Hepatocyte (in vitro differentiated cells): ENCODE results near the gene KRTAP2-4. TPM values are rescaled to one million over a fixed set of nuclear protein-coding genes. Genes with fewer than 3 reads are reported as not detected.
"Not testable (repeated sequence)": the region's sequence is repeated elsewhere in the genome, so short reads cannot be mapped to it uniquely, and the experiment has no call there.

Experiments used
- DNase-seq: peaks from one replicate; pipeline ENCODE4 v3.0.0-alpha.2; 2016; ENCODE audit warnings: low spot score
- H2AFZ ChIP-seq: fragments of 200-600 bp; sonication (generic); 2 replicates; pipeline ENCODE4 v1.6.0; 2016; ENCODE audit warnings: antibody characterized with exemption, mild to moderate bottlenecking
- H3K27ac ChIP-seq: fragments of 200-600 bp; sonication (generic); 2 replicates; pipeline ENCODE4 v1.5.1; 2016; ENCODE audit warnings: mild to moderate bottlenecking
- H3K27me3 ChIP-seq: fragments of 200-600 bp; sonication (generic); 2 replicates; pipeline ENCODE4 v1.6.1; 2016
- H3K36me3 ChIP-seq: fragments of 200-600 bp; sonication (generic); replicated peaks from 2 replicates; pipeline ENCODE4 v1.5.1; 2016; ENCODE audit warnings: low read depth; ENCODE audit not compliant: insufficient read depth
- H3K4me1 ChIP-seq: fragments of 200-600 bp; sonication (generic); 2 replicates; pipeline ENCODE4 v1.5.1; 2016; ENCODE audit warnings: mild to moderate bottlenecking, moderate library complexity; ENCODE audit not compliant: insufficient read depth
- H3K4me2 ChIP-seq: fragments of 200-600 bp; sonication (generic); 2 replicates; pipeline ENCODE4 v1.6.0; 2016
- H3K4me3 ChIP-seq: fragments of 200-600 bp; sonication (generic); 2 replicates; pipeline ENCODE4 v1.5.1; 2016; ENCODE audit warnings: mild to moderate bottlenecking
- H3K79me2 ChIP-seq: fragments of 200-600 bp; sonication (generic); 2 replicates; pipeline ENCODE4 v1.6.0; 2017; ENCODE audit warnings: mild to moderate bottlenecking
- H3K9me2 ChIP-seq: fragments of 200-600 bp; sonication (generic); replicated peaks from 2 replicates; pipeline ENCODE4 v1.6.0; 2017; ENCODE audit warnings: mild to moderate bottlenecking; ENCODE audit not compliant: insufficient read depth
- H3K9me3 ChIP-seq: fragments of 200-600 bp; sonication (generic); 2 replicates; pipeline ENCODE4 v1.5.1; 2016; ENCODE audit warnings: low read depth, mild to moderate bottlenecking
- H4K20me1 ChIP-seq: fragments of 200-600 bp; sonication (generic); 2 replicates; pipeline ENCODE4 v1.6.0; 2016; ENCODE audit warnings: mild to moderate bottlenecking; ENCODE audit not compliant: insufficient read depth, poor library complexity, severe bottlenecking
- EZH2 ChIP-seq: fragments of 200-600 bp; sonication (generic); IDR thresholded peaks from 2 replicates; pipeline ENCODE4 v1.6.1; 2016; ENCODE audit warnings: antibody characterized with exemption, mild to moderate bottlenecking, borderline replicate concordance
- EZH2phosphoT487 ChIP-seq: fragments of 200-600 bp; sonication (generic); IDR thresholded peaks from one replicate; pipeline ENCODE4 v1.6.1; 2018; ENCODE audit warnings: antibody characterized with exemption, mild to moderate bottlenecking, low read depth, moderate library complexity; ENCODE audit not compliant: unreplicated experiment, severe bottlenecking
- WGBS: methylation state at CpG from one replicate; pipeline ENCODE4 v1.1.6; 2016; ENCODE audit warnings: low lambda C conversion rate; ENCODE audit errors: missing lambda C conversion rate; 5-methylcytosine and 5-hydroxymethylcytosine counted together
- polyA plus RNA-seq: library from polyadenylated mRNA; unstranded; fragments of >200 nt; fragmentation: Nextera tagmentation; extraction: Ambion mirVana; gene quantifications from 2 replicates; pipeline ENCODE4 v1.2.1, GENCODE V29; 2016
- total RNA-seq: library from RNA; depleted of rRNA; stranded (reverse); fragments of >200 nt; gene quantifications from 2 replicates; pipeline ENCODE4 v1.2.3, GENCODE V29; 2014
- TF ChIP-seq, protein P1 (sequence below): fragments of 200-600 bp; sonication (generic); IDR thresholded peaks from 2 replicates; pipeline ENCODE4 v1.5.1; 2016; ENCODE audit warnings: antibody characterized with exemption, mild to moderate bottlenecking; ENCODE audit not compliant: poor library complexity

The KRTAP2-4 gene
- total and polyA plus RNA-seq, 2 experiments from 2014 or later: not detected

DNA sequence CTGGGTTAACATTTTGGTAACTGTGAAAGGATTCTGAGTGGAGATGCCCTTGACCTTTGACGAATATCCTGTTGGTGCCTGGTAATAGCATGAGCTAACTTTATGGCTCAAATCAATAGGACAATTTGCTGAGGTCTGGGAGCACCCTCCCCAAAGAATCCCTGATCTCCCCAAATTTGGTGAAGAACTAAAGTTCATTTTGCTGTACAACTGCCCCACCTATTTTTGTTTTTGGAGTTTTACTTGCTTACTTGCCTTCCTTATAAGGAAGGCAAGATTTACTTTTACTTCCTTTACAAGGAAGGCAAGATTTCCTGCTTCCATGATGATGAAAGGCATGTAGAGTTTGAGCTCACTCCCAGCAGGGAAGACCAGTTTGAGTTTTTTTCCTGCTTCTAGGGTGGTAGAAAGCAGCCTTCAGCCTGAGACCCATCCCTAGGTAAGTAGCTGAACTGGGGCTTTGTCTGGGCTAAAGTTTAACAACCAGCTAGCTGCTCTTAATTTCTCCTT, 42.3 kb upstream of the KRTAP2-4 start:
- no peak overlapping the region for H3K4me2 ChIP-seq

DNA sequence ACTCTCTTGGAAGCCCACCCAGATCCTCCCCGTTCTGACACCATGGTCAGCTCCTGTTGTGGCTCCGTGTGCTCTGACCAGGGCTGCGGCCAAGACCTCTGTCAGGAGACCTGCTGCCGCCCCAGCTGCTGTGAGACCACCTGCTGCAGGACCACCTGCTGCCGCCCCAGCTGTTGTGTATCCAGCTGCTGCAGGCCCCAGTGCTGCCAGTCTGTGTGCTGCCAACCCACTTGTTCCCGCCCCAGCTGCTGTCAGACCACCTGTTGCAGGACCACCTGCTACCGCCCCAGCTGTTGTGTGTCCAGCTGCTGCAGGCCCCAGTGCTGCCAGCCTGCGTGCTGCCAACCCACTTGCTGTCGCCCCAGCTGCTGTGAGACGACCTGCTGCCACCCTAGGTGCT, 39.7 kb upstream of the KRTAP2-4 start, which contains the start of gene KRTAP4-9:
Gene KRTAP4-9 (plus strand): TSS at position 43 of the 400 bp plus-strand sequence. CDS start 0 bp downstream, at position 43.
- H3K27me3 ChIP-seq, H3K9me2 ChIP-seq, DNase-seq, H3K27ac ChIP-seq, H3K4me2 ChIP-seq, H3K4me1 ChIP-seq, H2AFZ ChIP-seq, H3K4me3 ChIP-seq, H3K9me3 ChIP-seq, H3K36me3 ChIP-seq, H3K79me2 ChIP-seq, H4K20me1 ChIP-seq: not testable (repeated sequence)
- 83% methylated on average over 10 of the region's 10 CpGs for WGBS

More for the DNA sequence above, 42.3 kb upstream of the KRTAP2-4 start:
- WGBS: 81% methylated on average over 1 of the region's 1 CpG
- Histone ChIP-seq H3K9me3 (no peaks in the 10 kb centered on the region), H3K4me3 (no peak overlapping the region), H3K79me2 (no peaks in the 10 kb centered on the region), H3K27me3 (no peaks in the 10 kb centered on the region), H3K9me2 (no peaks in the 10 kb centered on the region), H4K20me1 (no peaks in the 10 kb centered on the region), H3K36me3 (no peaks in the 10 kb centered on the region), H3K4me1 (no peaks in the 10 kb centered on the region), H2AFZ (no peak overlapping the region), H3K27ac (no peak overlapping the region)
- no peak for DNase-seq
- TF ChIP-seq EZH2phosphoT487 (no peak), EZH2 (no peak)
- TF ChIP-seq, protein P1, sequence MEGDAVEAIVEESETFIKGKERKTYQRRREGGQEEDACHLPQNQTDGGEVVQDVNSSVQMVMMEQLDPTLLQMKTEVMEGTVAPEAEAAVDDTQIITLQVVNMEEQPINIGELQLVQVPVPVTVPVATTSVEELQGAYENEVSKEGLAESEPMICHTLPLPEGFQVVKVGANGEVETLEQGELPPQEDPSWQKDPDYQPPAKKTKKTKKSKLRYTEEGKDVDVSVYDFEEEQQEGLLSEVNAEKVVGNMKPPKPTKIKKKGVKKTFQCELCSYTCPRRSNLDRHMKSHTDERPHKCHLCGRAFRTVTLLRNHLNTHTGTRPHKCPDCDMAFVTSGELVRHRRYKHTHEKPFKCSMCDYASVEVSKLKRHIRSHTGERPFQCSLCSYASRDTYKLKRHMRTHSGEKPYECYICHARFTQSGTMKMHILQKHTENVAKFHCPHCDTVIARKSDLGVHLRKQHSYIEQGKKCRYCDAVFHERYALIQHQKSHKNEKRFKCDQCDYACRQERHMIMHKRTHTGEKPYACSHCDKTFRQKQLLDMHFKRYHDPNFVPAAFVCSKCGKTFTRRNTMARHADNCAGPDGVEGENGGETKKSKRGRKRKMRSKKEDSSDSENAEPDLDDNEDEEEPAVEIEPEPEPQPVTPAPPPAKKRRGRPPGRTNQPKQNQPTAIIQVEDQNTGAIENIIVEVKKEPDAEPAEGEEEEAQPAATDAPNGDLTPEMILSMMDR: no peak

DNA sequence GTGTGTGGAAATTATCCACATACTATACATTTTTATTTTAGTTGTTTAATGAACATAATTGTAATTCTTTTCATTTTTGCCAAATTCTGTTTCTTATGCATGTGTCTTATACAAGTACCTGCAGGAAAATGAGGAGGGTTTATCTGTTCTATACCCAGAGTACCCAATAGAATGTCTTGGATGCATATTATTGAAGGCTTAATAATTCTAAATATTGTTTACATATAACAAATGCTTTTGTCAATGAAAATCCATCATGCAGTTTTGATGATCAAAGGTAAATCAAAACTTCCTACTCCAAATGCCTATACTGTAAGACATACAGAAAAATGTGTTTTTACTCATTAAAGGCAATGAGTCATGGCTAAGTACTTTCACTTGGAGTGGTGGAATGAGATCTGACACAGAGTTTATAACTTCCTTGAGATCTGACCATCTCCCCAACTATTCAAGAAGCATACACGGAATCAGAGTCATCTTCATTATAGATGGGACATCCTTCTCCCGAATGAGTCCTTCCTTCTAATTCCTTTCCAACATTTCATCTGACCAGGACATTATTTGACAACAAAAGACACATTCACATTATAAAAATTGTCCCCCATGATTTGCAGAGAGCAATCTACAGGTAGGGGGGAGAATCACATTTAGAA, 38.8 kb upstream of the KRTAP2-4 start:
- H3K9me3 ChIP-seq, H3K79me2 ChIP-seq, DNase-seq, H3K36me3 ChIP-seq, H3K4me2 ChIP-seq, H4K20me1 ChIP-seq, H3K27me3 ChIP-seq, H3K4me1 ChIP-seq, H2AFZ ChIP-seq, H3K9me2 ChIP-seq, H3K27ac ChIP-seq, H3K4me3 ChIP-seq: not testable (repeated sequence)
- WGBS: 67% methylated on average over 2 of the region's 2 CpGs

DNA sequence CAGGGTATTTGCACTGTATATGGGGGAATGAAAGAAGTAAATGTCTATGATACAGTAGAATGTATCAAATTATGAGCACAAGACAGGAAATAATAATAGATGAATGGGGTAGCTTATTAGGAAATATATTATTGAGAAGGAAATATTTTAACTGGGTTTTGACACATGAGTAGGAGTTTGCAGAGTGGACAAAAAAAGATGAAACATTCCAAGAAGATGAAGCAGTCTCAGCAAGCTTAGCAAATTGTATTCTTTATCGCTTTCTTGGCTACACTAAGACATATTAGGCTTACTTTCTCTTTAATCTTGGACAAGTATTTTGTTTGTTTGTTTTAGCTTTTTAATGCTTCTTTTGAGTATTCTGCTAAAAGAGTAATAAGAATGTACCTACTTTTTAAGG, 38.2 kb upstream of the KRTAP2-4 start:
- WGBS: 84% methylated on average over 1 of the region's 1 CpG
- no peak for TF ChIP-seq EZH2
- TF ChIP-seq, protein P1: no peak
- TF ChIP-seq EZH2phosphoT487: no peak

More for the DNA sequence above, 38.2 kb upstream of the KRTAP2-4 start:
- Histone ChIP-seq H2AFZ (no peak overlapping the region), H3K27ac (no peak overlapping the region), H4K20me1 (no peaks in the 10 kb centered on the region), H3K79me2 (no peaks in the 10 kb centered on the region), H3K9me3 (no peaks in the 10 kb centered on the region), H3K4me3 (no peak overlapping the region), H3K4me2 (no peak overlapping the region), H3K36me3 (no peaks in the 10 kb centered on the region), H3K9me2 (no peaks in the 10 kb centered on the region), H3K27me3 (no peaks in the 10 kb centered on the region), H3K4me1 (no peaks in the 10 kb centered on the region)
- no peak for DNase-seq
